IPS-11a (cell line): ENCODE data around the gene HSP90AB1.

ENCODE experiments used
- H3K4me3 ChIP-seq: one replicate; pipeline ENCODE4 v1.5.1; 2013; ENCODE audit warnings: low read depth, low read length, control low read depth

HSP90AB1 gene

DNA sequence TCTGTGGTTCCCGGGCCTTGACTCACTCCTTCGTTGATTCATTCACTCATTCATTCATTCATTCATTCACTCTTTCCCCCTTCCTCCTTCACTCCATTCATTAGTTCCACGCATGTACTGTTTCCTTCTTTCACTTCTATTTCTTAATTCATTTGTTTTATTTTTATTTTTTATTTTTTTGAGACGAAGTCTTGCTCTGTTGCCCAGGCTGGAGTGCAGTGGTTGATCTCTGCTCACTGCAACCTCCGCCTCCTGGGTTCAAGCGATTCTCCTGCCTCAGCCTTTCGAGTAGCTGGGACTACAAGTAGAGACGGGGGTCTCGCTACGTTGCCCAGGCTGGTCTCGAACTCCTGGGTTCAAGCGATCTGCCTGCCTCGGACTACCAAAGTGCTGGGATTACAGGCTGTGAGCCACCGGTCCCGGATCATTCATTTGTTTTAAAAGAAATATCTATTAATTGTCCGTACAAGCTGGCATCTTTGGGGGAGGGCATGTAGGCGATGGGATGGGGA lies 18.9 kb downstream of the HSP90AB1 start:
- H3K4me3 ChIP-seq, result no peak overlapping the region

DNA sequence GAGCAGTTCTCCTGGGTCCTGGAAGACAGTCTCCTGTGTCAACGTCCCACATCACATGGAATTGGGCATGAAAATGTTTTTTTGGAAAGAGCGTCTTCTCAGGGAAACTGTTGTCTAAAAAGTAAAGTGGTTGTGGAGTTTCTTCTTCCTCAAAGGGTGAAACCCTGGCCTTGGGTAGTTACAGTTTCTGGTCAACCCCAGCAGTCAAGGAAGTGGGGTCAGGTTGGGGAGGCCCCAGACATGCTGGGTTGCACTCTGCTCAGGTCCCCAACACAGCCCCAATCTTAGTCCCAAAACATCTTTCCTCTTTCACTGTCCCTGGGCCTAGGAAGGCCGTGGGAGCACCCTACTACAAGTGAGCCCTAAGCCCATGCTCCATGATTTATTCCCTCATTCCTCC lies 19.4 kb downstream of the HSP90AB1 start:
- H3K4me3 ChIP-seq, result no peak overlapping the region

DNA sequence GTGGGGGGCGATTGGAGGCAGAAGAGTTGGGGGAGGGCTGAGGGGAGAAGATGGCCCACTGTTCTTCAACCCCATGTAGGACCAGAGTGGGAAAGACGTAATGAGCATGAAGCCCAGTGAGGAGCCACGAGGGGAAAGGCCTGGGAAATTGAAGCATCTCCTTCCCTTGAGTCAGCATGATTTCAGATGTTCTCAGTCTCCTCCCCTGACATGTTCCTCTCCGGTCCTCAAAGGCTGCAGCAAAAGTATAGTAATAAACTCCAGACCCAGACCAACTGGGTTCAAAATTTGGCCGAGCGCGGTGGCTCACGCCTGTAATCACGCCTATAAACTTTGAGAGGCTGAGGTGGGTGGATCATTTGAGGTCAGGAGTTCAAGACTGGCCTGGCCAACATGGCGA lies 20.4 kb downstream of the HSP90AB1 start:
- no peak overlapping the region for H3K4me3 ChIP-seq

DNA sequence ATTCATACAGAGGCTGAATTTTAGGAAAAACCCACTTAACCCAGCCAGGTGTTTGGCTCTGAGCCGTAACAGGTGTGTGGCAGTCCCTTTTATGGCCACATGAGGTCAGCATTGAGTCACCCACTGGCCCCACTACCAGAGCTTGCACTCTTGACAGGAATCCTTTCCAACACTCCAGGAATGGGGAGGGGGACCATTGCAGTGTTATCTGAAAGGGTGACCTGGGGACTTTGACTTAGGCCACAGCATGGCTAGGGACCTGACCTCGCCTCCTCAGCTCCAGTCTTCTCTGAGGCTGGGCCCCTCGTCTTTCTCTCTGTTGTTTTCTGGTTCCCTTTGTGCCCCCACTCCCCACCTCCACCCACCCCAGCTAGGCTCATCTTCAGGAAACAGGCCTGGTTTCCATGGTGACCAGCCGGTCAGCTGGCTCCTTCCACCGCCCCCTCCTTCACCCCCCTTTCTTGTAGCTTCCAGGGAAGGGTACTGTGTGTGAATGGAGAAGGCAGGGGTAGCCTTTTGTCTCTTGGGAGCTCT lies 21.3 kb downstream of the HSP90AB1 start:
- H3K4me3 ChIP-seq, result no peak overlapping the region

DNA sequence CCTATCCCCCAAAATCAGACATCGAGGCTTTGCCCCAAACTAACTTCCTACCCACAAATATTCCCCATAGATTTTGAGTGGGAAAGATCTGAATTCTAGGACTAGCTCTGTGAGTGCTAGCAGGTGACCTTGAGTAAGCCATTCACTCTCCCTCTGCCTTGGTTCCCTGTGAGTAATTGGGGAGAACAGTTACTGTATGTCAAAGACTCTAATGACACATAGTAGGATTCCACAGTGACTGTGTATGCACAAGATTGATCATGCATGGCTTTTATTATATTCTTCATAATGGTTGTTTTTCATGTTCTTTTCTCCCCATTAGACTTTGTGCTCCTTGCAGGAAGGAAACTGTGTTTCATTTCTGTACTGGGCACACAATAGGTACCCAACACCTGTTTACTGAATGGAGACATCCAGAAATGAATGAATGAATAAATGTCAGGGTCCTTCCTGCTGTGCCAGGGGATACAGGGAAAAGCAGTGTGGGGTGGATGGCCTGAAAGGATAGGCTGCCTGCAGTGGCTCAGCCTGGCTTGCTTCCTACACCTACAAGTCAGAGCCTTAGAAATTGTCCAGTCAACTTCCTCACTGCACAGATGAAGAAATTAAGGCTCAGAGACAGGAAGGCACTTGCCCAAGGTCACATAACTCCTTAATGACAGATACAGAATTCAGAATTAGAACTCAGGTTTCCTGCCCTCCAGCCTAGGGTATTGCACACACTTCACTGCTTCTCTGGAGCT lies 22.4 kb downstream of the HSP90AB1 start:
- no peak overlapping the region for H3K4me3 ChIP-seq

DNA sequence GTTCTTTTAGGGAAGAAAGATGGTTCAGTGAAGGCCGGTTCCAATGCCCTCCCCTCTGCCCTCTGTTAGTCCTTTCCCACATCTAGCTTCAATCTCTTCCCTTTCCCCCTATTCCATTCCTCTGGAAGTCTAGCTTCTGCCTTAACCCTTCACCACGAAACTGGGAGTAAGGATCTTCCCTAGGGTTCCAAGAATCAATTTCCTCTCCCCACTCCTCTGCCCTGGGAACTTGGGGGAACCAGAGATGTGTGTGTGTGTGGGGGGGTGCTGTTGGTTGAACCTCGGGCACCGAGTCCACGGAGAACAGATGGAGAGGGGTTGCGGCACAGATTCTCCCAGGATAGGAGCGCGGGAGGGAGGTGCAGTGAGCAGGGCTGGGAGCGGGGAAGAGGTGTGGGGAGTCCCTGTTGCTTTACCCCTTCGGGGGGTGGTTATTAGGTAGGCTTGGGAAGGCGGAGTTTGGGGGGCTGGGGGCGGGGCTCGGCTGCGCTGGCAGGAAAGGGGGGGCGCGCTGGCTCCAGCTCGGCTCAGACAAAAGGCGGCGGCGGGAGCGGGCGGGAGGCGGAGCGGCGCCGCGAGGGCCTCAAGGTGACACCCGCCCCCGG lies 23.1 kb downstream of the HSP90AB1 start, which contains the start of gene TMEM151B:
TSS of gene TMEM151B (plus strand) at position 530 of the 605 bp plus-strand sequence. CDS start 293 bp downstream, outside the sequence.
- peak within 1 kb of the TSS; percentile 0 for H3K4me3 ChIP-seq

DNA sequence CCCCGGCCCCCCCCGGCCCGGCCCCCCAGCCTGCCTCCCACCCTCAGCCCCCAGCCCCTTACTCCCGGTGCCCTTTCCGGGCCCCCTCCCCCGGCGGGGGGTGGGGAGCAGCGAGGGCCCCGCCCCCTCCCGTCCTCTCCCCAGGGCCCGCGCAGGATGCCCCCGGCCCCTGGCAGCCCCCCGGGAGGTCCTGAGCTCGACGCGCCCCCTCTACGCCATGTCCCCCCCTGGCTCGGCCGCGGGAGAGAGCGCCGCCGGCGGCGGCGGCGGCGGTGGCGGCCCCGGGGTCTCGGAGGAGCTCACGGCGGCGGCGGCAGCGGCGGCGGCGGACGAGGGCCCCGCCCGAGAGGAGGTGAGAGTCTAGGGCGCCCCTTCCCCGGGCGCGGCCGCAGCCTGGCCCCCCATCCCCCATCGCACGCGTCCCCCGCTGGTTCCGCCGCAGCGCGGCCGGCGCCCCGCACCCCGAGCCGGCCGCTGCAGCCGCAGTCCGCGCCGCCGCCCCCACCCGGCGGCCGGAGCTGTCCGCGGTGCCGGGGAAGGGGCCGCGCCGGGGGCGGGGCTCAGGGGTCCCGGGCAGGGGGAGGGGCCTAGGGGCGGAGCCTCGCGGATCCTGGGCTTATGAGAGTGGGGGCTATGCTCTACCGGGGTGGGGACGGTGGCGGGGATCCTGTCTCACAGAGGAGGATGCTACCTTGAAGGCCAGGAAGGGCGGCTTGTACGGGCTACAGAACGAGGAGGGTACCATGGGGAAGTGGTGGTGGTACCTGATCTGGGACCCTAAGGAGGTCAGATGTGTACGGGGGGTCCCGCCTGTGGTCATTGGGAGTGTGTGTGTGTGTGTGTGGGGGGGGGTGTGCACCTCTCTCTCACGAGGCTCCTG lies 23.9 kb downstream of the HSP90AB1 start:
- peak overlapping the region; percentile 0 for H3K4me3 ChIP-seq

DNA sequence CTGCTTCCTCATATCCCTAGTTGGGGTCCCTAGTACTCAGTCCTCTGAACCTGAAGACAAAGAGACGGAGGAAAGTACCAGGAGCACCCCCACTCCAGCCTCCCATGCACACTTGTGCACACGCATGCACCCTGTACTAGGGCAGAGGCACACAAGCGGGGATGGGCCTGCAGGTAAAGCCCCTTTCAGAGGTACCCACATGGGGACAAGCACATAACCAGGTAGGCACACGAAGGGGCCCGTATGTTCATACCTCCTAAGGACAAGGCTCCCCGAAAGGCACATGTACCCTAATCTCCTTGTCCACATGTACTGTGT lies 24.5 kb downstream of the HSP90AB1 start:
- H3K4me3 ChIP-seq, result peak overlapping the region; percentile 0

DNA sequence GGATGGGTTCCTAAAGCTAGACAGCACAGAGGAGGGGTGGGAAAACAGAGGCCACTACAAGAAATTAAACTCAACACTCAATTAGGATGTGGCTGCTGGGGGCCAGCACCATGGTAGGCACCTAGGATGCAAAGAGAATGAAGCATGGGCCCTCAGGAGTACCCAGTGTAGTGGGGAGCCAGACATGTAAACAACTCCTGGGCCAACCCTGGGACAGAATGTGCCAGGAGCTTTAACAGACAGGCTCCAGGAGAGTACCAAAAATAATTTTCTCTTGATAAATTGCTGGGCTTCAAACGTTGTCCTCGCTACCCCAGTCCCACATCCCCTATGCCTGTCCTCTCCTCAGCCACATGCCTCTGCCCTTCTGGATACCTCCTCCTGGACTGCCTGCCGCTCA lies 25.0 kb downstream of the HSP90AB1 start:
- H3K4me3 ChIP-seq, result no peak overlapping the region

DNA sequence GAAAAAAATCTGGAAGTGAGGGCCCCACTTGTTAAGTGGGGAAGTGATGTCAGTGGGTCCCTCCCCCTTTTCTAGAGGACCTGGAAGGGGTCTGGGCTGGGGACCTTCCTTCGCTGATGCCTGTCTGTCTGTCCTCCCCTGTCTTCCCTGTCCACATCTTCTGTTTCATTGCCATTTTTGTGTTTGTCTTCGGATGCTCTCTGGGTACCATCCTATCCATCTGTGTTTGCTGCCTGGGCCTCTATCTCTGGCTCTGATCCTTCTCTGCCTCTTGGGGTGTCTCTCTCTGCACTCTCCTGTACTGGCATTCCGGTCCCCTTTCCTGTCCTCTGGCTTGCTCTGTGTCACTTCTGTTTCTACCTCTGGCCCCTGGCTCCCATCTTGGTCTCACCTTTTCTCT lies 25.6 kb downstream of the HSP90AB1 start:
- no peak overlapping the region for H3K4me3 ChIP-seq

DNA sequence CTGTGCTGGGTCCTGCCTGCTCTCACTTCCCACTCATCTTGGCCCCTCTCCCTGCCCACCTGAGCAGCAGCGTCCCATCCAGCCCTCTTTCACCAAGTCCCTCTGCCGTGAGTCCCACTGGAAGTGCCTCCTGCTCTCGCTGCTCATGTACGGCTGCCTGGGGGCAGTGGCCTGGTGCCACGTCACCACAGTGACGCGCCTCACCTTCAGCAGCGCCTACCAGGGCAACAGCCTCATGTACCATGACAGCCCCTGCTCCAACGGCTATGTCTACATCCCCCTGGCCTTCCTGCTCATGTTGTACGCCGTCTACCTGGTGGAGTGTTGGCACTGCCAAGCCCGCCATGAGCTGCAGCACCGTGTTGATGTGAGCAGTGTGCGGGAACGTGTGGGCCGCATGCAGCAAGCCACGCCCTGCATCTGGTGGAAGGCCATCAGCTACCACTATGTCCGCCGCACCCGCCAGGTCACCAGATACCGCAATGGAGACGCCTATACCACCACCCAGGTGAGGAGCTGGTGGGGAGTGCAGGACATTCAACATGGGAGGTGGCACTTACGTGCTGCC lies 26.2 kb downstream of the HSP90AB1 start:
- H3K4me3 ChIP-seq, result no peak overlapping the region

DNA sequence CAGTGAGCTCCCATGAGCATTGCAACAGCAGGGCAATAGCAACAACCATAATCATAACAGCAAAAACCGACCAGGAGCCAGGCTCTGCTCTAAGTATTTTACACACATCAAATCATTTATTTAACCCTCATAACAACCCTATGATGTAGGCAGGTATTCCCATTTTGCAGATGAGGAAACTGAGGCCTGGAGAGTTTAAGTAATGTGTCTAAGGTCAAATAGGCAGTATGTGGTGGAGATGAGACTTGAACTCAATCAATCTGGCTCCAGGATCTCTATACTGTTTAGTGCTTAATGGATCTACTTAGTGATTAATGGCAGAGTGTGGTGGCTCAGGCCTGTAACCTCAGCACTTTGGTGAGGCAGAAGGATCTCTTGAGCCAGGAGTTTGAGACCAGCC lies 26.7 kb downstream of the HSP90AB1 start:
- H3K4me3 ChIP-seq, result no peak overlapping the region

DNA sequence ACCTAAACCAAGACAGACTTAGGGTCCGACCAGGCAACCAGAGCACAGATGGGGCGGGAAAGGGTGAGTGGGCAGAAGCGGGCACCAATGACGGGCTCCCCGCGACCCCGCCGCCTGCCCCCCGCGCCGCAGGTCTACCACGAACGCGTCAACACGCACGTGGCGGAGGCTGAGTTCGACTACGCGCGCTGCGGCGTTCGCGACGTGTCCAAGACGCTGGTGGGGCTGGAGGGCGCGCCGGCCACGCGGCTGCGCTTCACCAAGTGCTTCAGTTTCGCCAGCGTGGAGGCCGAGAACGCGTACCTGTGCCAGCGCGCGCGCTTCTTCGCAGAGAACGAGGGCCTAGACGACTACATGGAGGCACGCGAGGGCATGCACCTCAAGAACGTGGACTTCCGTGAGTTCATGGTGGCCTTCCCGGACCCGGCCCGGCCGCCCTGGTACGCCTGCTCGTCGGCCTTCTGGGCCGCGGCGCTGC lies 28.4 kb downstream of the HSP90AB1 start:
- no peak overlapping the region for H3K4me3 ChIP-seq

DNA sequence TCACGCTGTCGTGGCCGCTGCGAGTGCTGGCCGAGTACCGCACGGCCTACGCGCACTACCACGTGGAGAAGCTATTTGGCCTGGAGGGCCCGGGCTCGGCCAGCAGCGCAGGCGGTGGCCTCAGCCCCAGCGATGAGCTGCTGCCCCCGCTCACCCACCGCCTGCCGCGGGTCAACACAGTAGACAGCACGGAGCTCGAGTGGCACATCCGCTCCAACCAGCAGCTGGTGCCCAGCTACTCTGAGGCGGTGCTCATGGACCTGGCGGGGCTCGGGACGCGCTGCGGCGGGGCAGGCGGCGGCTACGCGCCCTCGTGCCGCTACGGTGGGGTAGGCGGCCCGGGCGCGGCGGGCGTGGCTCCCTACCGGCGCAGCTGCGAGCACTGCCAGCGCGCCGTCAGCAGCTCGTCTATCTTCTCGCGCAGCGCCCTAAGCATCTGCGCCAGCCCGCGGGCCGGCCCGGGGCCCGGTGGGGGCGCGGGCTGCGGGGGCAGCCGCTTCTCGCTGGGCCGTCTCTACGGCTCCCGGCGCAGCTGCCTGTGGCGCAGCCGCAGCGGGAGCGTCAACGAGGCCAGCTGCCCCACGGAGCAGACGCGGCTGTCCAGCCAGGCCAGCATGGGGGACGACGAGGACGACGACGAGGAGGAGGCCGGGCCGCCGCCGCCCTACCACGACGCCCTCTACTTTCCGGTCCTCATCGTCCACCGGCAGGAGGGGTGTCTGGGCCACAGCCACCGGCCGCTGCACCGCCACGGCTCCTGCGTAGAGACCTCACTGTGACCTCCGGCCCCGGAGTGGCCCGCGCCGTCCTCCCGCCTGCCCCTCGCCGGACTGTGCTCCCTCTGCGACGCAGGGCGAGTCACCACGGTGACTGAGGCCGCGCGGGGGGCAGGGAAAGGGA lies 29.1 kb downstream of the HSP90AB1 start:
- H3K4me3 ChIP-seq, result no peak overlapping the region

DNA sequence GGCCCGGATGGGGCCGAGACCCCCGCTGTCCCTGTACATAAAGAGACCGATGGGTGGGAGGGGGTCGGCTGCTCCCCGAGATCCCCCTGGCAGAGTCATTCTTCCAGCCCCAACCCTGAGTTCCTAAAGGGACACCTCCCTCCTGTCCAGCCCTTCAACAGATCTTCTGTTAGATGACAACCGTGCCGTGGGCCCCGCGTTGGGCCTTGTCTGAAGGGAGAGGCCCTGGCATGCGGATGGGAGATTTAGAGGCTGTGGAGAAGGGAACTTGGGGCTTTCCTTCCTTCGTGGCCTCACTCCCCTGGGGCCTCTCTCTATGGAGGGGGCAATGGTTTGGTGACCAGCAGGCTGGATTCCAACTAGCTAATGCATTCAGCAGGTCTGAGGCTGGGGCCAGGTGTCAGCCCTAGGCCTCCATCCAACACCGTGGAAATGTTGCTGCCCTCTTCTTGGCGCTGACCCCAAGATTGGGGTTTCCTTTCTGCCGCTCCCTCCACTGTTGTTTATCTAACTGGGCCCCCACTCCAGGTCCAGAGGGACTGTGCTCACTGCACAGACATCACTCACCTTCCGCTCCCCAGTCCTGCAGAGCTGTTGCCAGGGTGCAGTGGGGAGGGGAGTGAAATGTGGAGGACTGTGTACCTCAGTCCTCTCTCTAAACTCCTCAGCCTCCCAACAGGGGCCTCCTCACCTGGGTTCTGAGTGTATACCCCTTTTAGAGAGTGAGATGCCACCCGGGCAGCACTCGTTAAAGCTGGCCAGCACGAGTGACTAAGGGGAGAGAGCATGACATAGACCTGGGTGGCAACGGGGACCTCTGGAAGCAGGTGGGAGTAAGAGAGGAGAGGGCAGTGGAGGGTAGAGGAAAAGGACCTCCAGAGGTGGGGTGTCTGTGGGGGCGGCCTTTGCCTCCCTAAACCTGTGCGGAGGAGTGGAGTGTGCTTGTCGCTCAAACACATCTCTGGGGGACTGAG lies 30.1 kb downstream of the HSP90AB1 start:
- H3K4me3 ChIP-seq, result no peak overlapping the region

DNA sequence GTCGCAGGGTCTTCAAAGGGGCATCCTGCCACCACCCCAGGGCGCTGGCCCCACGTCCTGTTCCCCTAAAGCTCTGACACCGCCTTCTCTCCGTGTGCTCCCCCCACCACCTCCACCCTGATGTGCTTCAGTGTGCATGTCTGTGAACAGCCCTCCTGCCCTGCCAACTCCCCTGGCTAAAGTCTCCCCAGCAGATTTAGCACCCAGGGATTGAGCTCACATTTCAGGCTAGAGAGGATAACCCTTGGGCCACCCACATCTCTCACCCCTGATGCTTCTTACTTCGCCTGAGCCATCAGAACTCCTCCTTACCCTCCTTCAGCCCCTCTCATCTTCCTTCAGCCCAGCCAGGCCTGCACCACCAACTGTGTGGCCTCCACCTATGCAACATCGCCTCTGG lies 30.9 kb downstream of the HSP90AB1 start:
- no peak overlapping the region for H3K4me3 ChIP-seq

DNA sequence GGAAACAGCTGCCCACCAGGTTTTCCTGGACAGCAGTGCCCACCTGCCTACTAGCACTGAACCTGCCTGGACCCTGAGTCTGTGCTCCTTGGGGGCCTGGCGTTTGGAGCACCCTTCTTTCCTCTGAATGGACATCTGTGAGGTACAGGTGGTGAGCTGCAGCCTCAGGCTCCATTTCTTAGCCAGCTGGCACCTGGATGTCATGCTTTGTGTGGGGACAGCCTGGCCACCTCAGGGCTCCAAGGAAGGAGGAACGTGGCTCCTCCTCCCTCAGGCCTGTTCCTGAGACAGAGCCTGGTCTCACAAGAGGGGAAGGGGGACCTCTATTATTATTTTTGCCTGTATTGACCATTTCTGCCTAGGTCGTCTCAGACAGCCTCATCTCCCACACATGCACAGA lies 31.4 kb downstream of the HSP90AB1 start:
- no peak overlapping the region for H3K4me3 ChIP-seq

DNA sequence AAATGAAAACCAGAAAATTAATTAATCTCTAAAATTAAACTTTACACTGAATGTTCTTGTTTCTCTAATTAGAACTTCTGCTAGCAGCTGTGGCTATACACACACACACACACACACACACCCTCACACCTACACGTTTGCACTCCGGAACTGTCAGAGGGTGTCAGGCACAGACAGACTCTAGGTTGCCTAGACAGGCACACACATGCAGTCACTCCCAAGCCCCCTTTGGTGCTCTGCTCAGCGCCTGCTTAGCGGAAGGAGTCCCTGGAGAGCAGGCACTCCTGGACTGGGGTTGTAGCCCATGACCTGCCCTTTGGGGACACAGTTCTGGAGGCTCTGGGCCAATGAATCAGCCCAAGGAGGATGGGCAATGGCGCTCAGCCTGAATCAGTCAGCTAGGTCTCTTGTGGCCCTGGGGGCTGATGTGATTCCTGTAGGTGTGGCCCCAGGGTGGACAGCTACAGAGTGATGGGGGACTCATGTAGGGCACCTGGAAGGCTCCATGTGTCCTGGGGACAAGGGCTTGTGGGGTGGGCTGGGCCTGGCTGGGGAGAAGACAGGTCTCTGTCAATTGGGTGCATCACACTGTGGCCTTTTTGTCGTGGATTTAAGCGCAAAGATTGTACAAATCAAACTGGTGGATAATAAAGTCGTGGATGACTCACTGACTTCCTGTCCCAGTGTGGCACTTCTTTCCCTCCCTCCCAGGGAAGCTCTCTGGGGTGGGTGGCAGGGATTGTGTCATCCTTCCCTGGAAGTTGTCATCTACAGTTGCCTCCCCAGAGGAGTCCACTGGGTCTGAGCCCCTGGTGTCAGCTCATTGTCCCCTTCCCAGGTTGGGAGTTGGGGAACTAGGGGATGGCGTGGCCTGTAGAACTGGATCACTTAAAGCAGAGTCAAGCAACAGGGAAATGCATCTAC lies 32.1 kb downstream of the HSP90AB1 start:
- H3K4me3 ChIP-seq, result no peak overlapping the region
